Stimulated activated CD8-positive, alpha-beta memory T cell treated with anti-CD3 and anti-CD28 coated beads, Interleukin-12 subunit alpha, Interleukin-12 subunit beta, amount 100 ng/mL, for 4 hours (primary cell): ENCODE data around the gene FAM50A.

Source experiments
- DNase-seq: peaks from one replicate; pipeline ENCODE4 v3.0.0-alpha.2; 2020; ENCODE audit warnings: low read depth

FAM50A gene

DNA sequence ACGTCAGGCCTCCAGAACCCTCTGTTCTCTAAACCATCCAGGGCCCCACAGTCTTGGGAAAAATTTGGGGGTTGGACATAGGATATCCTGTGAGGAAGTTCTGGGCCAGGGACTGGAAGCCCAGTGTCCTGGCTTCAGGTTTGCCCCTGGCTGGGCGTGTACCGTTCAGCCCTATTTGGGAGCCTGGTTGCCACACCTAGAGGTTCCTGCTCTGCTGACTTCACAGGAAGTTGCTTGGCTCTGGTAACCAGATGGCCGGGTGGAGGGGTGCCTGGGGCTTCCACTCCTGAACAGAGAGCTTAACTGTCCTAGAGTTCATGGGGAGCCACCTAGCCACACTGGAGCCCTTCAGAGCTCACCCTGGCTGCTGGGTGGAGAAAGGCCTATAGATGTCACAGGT lies 31.5 kb upstream of the FAM50A start:
- DNase-seq: no peak

DNA sequence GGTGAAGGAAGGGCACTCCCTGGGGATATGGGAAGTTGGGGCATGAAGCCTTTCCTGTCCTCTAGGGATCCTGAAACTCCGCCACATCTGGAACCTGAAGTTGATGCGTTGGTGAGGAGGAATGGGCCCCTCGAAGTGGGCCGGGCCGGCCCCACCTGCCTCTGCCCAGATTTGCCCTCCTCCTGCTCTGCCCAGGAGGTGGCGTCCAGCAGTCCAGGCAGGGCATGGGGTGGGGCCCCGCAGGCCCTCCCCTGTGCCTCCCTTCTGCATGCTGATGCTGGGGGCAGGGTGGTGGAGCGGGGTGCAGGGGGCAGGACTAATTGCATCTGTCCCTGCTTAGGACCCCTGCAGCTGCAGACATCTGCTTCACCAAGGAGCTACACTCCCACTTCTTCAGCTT lies 30.8 kb upstream of the FAM50A start:
- DNase-seq: no peak

DNA sequence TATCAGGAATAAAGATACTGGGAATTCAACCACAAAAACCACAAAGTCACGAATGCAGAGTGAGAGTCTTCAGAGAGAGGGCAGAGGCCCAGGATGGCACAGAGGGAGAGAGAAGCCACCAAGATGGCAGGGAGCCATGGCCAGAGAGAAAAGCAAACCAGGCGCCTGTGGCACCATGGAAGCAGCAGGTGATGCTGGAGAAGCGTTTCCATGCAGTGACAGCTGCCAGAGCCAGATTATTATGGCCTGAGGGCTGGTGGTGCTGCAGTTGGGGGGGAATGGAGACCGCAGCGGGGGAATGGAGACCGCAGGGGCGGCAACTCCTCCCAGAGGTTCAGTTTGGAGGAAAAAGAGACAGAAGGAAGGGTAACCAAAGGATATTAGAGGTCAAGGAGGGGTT lies 26.8 kb upstream of the FAM50A start:
- DNase-seq: no peak

DNA sequence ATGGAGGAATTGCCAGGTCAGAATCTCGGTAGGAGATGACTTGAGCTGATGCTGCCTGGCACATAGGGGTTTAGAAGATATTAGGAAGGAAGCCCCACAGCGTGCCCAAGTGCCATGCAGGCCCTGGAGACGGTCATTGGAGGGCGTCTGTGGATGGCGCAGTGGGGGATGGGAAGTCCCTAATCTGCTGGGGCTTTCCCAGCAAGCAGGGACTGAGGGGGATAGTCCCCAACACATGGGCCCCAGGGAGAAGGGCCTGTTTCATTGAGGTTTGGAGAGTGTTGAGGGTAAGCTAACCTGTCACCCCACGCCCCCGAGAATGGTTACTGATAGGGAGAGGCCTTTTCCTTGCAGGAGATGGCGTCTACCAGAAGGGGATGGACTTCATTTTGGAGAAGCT lies 24.8 kb upstream of the FAM50A start:
- no peak for DNase-seq

DNA sequence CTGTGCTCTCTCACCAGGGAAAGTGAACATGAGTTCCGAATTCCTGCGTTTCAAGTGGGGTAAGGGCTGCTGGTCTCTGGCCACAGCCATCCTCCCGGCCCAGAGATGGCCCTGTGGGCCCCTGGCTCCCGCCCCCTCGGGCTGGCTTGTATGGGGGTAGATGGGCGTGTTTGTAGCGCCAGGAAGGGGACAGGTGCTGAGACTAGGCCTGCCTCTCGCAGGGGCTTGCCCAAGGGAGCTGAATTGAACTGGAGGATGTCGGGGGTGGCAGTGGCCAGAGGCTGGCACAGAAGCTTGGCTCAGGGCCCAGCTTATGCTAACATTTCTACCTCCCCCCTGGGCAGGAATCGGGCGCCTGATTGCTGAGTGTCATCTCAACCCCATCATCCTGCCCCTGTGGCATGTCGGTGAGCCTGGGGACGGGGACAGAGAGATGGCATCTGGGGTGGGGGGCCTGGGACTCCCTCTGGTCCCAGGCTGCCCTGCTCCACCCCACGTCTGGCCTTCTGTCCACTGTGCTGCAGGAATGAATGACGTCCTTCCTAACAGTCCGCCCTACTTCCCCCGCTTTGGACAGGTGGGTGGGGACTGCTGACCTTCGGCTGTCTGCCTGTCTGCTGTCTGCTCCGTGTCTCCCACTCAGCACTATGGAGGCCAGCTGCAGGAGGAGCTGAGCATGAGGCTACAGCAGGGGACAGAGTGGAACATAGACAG lies 24.1 kb upstream of the FAM50A start:
- no peak for DNase-seq

DNA sequence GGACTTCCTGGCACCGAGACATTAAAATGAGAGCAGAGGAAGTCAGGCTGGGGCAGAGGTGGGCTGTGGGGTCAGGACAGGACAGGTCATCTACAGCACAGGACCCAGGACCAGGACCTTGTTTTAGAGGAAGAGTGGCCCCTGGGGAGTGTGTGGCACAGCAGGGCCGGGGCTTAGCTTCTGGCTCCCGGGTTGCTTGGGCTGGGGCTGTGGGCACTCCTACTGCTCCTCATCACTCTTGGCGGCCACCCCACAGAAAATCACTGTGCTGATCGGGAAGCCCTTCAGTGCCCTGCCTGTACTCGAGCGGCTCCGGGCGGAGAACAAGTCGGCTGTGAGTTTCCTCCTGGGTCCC lies 23.6 kb upstream of the FAM50A start:
- no peak for DNase-seq

DNA sequence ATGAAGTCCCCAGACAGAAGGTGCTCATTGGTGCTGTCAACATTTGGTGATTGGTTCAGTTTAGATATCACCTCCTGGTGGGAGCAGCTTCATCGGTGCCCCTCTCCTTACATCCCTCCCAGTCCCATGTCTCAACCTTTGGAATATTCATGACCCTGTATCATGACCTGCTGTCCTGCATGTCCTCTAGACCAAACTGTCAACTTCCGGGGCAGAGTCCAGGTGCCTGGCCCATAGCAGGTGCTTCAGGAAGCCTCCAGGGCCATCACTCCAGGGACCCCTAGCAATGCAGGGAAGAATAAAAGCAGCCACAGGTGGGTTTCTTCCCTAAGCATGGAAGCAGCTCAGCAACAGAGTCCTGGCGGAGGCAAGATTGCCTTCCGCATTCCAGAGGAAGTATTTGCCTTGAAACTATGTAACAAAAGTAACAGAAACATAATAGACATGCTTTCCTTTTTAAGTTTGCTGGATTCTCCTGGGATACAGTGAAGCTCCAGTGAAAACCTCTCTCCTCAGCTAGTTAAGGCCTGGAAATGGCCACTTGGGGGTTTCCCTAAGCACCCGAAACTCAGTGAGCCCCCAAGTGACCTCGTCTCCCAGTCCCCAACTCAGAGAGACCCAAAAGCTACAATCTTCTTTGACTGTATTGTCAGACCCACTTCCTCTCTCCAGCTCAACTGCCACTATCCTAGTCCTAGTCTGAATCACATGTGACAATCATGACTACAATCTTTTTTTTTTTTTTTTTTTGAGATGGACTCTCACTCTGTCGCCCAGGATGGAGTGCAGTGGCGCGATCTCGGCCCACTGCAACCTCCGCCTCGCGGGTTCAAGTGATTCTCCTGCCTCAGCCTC lies 16.8 kb upstream of the FAM50A start:
- DNase-seq: no peak

DNA sequence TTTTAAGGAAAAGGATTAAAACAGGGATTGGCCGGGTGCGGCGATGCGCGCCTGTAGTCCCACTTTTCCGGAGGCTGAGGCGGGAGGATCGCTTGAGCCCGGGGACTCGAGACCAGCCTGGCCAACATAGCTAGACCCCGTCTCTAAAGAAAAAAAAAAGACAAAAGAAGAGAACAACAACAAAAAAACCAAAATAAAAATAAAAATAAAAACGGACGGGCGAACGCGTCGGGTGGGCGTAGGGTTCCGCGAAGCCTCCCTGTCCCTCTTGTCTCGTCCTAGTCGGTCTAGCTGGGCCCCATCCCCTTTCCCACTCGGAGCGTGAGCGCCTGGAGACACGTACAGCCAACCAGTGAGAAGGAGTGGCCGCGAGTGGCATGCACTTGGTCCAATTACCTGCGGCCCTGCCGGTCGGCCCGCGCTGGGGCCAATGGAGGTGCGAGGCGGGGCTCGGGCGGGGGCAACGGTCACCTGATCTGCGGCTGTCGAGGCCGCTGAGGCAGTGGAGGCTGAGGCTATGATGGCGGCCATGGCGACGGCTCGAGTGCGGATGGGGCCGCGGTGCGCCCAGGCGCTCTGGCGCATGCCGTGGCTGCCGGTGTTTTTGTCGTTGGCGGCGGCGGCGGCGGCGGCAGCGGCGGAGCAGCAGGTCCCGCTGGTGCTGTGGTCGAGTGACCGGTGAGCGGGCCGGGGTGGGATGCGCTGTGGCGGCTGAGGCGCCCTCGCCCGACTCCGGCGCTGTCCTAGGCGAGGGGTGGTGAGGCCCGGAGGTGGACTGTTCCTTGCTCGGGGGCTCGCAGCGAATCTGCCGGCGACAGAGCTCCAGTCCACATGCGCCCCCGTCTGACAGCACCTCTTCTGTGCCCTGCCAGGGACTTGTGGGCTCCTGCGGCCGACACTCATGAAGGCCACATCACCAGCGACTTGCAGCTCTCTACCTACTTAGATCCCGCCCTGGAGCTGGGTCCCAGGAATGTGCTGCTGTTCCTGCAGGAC lies 15.5 kb upstream of the FAM50A start, which contains the start of gene ATP6AP1:
TSS of gene ATP6AP1 (plus strand) at position 502 of the 996 bp plus-strand sequence. CDS start at position 518, 16 bp downstream.
- peak; percentile 71 for DNase-seq

DNA sequence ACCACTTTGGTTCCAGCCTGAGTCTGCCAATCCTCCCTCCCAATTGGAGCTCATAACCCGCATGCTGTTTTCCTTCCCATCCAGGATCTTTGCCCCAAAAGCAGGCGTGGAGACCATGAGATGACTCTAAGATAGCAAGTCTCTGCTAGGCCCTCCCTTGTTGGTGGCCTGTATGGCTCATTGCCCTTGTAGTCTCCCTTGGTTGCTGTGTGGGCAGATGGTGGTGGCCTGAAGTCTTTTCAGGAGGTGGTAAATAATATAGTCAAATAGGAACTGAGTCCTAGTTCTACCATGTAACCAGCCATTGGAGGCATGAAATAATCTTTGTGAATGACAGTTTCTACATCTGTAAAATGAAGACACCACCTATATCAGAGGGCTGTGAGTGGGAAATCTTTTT lies 14.2 kb upstream of the FAM50A start:
- DNase-seq: no peak

DNA sequence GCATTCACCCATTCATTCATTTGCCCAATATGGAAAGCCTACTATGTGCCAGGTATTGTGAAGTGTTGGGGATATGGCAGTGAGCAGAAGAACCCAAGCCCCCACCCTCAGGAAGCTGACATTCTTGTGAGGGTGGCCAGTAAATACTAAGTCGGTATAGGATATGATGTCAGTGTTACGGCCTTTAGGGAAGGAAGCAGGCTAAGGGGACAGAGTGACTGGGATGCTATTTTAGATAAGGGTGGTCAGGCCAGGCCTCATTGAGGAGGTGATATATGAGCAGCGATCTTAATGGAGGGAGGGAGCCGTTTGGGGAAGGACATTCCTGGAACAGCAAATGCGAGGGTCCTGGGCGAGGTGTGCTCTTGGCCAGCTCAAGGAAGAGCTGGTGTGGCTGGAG lies 13.5 kb upstream of the FAM50A start:
- no peak for DNase-seq

DNA sequence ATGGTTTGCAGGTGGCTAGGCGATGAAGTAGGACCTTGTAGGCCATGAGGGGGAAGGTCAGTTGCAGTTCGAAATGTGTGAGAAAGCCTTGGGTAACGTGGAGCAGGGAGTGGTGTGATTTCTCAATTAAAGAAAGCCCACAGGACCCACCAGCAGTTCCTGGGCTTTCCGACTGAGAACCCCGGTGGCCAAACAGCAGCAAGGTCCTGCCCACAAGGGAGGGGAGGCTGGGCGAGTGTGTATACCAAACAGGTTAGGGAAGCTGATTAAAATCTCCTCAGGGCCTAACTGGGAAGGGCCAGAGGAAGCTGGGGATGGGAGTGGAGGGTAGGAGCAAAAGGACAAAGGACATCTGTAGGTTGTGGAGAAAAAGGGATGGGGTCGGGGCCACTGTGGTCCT lies 13.0 kb upstream of the FAM50A start:
- no peak for DNase-seq

DNA sequence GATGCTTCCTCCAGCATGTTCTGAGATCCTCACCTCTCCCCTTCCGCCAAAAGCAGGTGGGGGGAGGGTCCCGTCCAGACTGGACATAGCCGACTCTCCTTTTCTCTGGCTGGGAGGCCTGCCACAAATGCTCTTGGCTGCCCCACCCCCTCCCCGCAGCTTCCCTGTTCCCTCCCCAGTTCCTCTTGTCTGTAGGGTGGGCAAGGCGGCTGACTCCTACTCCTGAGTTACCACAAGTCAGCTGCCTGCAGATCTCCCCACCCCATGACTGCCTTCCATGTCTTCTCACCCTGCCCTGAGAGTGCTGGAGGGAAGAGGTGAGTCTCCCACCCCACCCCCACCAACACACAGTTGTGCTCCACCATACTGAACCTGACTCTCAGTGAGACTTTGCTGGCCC lies 12.6 kb upstream of the FAM50A start:
- no peak for DNase-seq

DNA sequence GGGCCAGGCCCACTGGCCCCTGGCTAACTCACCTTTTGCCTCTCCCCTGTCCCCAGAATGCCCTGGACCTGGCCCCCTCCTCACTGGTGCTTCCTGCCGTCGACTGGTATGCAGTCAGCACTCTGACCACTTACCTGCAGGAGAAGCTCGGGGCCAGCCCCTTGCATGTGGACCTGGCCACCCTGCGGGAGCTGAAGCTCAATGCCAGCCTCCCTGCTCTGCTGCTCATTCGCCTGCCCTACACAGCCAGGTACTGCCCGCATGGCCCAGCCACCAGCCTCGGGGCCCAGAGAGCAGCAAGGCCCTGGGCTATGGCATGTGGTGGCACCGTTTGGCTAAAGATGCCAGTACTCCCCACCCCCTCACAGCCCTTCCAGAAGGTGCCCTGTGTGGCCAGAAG lies 11.7 kb upstream of the FAM50A start:
- DNase-seq: no peak

DNA sequence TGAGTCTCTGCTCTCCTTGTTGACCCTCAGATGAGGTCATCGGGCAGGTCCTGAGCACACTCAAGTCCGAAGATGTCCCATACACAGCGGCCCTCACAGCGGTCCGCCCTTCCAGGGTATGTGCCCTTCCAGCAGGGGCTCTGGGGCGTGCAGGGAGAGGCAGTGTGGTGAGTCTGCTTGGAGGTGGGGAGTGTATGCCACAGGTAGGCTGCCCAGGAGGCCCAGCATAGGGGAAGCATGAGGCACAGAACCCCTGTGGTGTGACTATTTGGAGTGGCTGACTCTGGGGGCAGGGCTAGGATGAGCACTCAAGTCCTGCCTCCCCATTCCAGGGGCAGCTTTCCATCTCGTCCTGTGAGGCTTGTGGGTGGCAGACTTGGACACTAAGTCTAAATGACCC lies 10.3 kb upstream of the FAM50A start:
- no peak for DNase-seq

DNA sequence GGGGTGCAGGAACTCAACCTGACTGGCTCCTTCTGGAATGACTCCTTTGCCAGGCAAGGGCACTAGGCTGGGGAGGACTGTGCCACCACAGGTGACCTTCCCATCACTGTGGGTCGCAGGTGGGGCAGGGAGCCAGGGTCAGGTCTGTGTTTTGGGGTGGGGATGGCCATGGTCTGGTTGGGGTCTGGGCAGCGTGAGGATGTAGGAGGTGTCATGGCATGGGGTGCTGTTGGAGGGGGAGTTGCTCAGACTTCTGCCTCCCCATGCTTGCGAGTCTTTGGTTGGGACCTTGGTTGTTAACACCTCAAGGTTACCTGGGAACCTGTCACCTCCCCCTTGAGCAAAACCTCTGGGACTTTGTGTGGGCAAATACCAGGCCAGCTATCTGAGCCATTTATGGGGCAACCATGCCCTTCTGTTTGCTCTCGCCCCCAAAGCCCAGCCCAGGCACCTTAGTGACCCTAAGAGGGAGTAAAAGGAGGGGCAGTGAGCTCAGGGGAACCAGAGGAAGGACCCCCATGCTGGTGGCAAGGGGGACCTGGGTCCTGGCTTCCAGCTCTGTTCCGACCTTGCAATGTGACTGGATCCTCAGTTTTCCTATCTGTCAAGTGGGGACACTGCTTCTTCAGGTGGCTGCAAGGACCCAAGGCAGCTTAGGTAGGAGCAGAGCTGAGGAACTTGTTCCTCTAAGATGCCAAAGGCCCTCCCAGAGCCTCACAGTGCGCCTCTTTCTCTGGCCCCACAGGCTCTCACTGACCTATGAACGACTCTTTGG lies 9.4 kb upstream of the FAM50A start:
- DNase-seq: no peak

DNA sequence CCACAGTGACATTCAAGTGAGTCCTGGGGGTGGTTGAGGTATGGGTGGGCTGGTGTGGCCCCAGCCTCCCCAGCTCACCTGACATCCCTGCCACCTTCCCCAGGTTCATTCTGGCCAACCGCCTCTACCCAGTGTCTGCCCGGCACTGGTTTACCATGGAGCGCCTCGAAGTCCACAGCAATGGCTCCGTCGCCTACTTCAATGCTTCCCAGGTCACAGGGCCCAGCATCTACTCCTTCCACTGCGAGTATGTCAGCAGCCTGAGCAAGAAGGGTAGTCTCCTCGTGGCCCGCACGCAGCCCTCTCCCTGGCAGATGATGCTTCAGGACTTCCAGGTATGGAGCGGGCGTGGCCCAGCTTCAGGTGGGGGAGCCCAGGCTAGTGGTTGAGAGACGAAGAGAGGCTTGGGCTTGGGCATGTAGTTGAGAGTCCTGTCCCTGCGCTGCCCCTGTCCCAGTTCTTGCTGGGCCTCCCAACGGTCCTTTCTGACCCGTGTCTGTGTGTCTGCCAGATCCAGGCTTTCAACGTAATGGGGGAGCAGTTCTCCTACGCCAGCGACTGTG lies 8.7 kb upstream of the FAM50A start:
- no peak for DNase-seq

DNA sequence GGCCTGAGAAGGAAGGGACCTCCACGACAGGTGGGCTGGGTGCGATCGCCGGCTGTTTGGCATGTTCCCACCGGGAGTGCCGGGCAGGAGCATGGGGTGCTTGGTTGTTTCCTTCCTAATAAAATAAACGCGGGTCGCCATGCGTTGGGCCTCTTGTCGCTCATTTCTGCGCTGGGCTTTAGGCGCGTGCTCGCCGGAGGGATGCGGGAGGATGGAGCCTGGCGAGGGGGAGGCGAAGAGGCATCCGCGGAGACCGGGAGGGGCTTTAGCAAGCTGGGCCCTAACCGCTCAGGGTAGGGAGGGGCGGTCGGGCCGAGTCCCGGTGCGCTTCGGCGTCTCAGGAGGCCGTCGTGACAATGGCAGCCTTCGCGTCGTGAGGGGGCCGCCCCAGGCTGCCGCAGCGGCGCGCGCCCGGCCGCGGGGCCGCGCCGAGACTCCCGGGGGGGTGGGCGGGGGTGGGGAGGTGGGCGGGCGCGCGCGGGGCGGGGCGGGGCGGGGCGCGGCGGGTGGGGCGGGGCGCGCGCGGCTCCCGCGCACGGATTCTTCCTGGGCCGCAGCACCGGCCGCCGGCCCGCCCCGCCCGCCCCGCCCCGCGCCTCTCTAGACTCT lies 7.5 kb upstream of the FAM50A start:
- DNase-seq: peak; percentile 34

DNA sequence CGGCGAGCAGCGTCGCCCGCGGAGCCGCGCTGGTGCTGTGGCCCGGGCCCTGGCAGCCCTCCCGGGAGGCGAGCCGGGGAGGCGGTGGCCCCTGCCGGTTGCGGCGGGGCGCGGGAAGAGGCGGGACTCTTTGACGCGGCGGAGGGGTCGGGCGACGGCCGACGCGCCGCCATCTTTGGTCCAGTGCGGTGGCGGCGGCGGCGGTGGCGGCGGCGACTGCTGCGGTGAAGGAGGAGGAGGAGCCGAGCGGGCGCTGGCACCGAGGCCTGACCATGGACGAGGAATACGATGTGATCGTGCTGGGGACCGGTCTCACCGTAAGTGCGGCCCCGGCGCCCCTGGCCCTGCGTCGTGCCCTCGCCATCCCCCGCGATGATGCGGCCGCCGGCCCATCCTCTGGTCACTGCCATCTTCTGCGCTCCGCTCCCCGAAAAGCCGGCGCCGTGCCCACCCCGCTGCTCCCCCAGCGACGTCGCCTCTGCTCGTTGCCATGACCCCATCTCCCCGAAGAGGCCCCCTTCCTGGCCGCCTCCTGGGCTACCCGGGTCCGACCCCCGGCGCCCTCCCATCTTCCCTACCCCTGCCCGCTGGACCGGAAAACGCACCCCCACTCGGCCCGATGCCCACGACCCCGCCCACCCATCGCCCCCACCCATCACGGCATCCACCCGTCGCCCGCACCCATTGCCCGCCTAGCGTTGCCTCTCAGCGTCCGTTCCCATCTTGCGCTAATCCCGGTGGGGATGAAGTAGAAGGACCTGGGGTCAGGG lies 6.8 kb upstream of the FAM50A start, which contains the start of gene GDI1:
TSS of gene GDI1 (plus strand) at position 172 of the 770 bp plus-strand sequence. CDS start at position 273, 101 bp downstream.
- DNase-seq: peak; percentile 28

DNA sequence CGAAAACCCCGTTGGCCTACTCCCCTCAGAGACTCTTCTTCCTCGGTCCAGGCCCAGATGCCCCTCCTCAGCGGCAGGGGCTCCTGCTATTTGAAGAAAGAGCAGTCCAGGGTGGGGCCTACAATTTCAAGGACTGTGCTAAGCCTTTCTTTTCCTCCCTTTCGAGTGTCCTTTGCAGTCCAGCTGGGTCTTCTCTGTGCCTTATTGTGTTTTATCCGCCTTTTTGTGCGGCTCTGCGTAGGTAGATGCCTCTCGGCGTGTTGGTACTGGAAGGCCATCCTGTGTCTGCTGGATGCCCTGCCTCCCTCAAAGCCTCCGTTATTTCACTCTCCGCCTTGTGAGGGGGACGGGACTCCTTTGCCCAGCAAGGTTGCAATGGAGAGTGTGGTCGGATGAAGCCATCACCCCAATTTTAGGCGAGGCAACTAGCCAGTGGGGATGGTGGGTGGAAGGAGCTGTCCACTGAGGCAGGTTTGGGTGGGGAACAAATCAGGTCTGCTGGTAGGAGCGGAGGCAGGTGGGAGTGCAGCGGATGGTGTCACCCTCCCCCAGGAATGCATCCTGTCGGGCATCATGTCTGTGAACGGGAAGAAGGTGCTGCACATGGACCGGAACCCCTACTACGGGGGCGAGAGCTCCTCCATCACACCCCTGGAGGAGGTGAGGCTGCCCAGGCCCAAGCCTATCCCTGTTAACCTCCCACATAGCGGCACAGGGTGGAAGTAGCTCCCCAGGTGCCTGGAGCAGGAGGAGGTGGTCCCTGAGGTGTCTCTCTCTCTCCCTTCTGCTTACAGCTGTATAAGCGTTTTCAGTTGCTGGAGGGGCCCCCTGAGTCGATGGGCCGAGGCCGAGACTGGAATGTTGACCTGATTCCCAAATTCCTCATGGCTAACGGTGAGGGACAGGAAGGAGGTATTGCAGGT lies 5.7 kb upstream of the FAM50A start:
- no peak for DNase-seq
